GM21360 (cell line): ENCODE measurements around the gene WRAP53.

Experiments
- ATAC-seq: cut with Tn5 transposase; IDR thresholded peaks from one replicate; pipeline ENCODE4 v1.9.1; 2021; ENCODE audit warnings: mild to moderate bottlenecking, moderate library complexity; ENCODE audit not compliant: unreplicated experiment

The WRAP53 gene

DNA sequence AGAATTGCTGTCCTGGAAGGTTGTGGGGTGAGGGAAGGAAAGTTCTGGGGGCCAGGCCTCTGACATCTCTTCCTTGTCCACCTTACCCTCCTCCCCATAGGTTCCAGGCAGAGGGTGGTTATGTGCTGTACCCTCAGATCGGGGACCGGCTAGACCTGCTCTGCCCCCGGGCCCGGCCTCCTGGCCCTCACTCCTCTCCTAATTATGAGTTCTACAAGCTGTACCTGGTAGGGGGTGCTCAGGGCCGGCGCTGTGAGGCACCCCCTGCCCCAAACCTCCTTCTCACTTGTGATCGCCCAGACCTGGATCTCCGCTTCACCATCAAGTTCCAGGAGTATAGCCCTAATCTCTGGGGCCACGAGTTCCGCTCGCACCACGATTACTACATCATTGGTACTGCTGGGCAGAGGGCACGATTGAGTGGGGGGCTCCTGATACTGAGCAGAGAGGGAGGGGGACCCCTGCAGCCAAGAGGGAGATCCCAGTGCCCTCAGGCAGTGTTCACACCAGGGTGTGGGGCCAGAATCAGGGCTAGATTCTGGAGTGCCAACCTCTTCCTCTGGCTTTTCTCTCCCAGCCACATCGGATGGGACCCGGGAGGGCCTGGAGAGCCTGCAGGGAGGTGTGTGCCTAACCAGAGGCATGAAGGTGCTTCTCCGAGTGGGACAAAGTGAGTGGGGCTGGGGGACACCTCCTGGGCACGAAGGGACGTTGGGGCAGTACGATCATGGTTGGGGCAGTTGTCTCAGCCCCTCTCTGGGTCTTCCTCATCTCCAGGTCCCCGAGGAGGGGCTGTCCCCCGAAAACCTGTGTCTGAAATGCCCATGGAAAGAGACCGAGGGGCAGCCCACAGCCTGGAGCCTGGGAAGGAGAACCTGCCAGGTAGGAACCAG lies 19.8 kb downstream of the WRAP53 start:
- no peak for ATAC-seq

DNA sequence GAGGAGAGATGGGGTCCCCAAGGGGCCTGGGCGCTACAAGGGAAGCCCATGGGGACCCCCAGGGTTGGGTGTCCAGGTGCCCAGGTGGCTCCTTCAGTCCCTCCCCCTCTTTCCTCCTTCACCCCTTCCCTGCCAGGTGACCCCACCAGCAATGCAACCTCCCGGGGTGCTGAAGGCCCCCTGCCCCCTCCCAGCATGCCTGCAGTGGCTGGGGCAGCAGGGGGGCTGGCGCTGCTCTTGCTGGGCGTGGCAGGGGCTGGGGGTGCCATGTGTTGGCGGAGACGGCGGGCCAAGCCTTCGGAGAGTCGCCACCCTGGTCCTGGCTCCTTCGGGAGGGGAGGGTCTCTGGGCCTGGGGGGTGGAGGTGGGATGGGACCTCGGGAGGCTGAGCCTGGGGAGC lies 20.8 kb downstream of the WRAP53 start:
- ATAC-seq = no peak

- ATAC-seq = no peak
These were observed 22.0 kb downstream of the WRAP53 start for GRCh38 chr17:7710301-7710700.

DNA sequence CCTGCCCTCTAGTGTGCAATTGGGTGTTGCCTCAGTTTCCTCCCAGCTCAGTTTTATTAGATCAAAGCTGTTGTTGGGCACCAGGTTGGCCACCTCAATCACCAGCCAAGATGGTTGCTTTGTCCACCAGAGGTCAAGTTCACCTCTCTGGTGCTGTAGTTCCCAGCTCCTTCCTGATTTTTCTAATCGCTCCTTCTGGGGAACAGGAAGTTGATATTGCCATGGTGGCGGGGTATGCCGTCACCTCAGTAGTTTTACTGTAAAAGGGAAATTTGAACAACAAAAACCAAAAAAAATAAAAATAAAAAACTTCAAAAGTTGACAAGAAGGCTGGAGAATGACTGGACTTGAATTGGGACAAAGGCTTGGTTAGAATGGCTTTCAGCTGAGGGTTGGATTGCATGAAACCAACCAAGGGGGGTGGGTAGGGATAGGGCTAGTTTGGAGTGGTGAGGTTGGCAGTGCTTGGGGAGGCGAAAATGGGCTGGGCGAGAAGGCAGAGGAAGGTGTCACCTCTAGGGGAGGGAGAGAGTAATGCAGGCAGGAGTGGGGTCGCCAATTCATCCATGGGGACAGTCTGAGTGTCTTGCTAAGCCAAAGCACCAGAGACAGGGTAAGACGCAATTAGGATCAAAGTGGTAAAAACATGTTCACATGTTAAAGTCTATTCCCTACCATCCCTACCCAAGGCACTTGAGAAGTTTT lies 22.9 kb downstream of the WRAP53 start:
- ATAC-seq = no peak

DNA sequence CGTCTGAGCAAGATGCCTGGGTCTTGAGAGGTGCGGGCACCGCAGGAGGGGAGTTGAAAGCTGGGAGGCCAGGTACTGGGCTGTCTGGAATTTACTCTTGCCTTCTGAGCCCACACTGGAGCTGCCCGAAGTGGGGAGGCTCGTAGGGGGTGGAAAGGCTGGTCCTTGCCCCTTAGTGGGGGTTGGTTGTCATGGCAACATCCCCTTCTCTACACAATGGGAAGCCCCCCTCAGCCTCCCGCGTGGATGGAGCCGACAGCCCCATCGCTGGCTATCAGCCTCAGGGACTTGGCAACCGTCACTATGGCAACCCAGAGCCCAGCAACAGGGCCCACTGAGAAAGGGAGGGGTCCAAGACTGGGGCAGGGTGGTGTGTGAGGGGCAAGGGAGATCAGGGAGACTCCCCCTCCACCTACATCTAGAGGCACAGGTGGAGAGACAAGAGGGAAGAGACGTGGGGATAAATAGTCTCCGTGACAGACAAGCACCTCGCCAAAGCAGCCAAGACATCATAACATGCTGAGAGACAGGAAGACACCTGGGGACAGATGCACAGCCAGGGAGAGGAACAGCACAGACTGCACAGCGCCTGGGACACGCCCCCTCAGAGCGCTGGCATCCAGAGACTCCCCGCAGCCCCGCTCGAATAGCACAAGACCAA lies 24.0 kb downstream of the WRAP53 start:
- ATAC-seq = no peak

GRCh38 chr17:7713782-7714181 lies 25.5 kb downstream of the WRAP53 start:
- ATAC-seq = no peak

- no peak for ATAC-seq
These were observed 26.7 kb downstream of the WRAP53 start for GRCh38 chr17:7714721-7715594.

- ATAC-seq = no peak
These were observed 27.9 kb downstream of the WRAP53 start for GRCh38 chr17:7715936-7716886.

DNA sequence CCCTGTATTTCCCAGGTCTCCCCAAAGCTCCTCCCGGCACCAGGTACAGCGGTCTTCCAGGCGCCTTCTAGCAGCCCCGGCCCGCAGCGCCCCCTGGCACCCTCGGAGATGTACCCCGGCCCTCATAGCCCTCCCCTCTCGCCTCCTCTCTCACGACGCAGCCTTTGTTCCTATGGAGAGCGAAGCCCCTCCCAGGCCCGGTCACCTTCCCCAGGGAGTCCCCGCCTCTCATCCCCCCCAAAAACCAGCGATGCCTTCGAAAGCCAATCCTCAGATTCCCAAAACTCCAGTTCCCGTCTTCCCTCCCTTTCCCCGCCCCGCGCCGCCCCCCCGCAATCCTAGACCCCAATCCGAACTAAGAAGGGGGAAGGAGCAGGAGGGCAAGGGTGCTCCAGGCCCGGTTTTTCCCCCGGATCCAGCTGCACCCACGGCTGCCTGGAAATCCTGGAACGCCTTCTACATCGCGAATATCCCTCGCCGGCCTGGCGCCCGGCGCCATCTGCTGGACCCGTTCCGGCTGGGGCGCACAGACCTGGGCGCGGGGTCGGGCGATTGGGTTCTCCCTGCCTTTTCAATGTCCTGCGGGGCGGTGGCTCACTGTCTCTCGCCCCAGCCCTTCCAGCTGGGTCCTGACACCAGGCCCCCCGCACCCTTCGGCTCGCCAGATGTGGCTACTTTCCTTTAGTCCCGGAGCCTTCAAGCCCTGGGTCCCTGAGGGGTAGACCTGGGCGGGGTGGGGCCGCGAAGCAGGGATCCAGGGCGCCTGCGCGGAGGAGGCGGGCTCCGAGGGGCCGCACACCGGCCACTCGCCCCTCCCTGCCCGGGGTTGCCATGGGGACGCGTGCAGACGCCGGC lies 28.9 kb downstream of the WRAP53 start, which contains the start of gene DNAH2:
TSS of gene DNAH2 (plus strand) at position 844 of the 855 bp plus-strand sequence. CDS start 1,991 bp downstream, outside the sequence.
- ATAC-seq = no peak

- no peak for ATAC-seq
These were observed 29.6 kb downstream of the WRAP53 start for GRCh38 chr17:7717756-7718350.

DNA sequence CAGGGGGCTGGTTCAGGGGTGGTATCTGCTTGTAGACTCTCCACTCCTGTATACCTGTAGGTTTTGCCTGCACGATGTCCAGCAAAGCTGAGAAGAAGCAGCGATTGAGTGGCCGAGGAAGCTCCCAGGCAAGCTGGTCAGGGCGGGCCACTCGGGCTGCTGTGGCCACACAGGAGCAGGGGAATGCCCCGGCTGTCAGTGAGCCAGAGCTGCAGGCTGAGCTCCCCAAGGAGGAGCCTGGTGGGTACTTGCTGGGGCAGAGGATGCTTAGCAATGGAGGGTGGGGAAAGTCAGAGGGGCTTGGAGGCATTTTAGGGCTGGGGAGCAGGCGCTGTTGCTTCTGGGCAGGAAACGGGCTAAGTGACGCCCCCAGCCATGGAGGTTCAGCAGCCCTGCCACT lies 31.4 kb downstream of the WRAP53 start:
- no peak for ATAC-seq

DNA sequence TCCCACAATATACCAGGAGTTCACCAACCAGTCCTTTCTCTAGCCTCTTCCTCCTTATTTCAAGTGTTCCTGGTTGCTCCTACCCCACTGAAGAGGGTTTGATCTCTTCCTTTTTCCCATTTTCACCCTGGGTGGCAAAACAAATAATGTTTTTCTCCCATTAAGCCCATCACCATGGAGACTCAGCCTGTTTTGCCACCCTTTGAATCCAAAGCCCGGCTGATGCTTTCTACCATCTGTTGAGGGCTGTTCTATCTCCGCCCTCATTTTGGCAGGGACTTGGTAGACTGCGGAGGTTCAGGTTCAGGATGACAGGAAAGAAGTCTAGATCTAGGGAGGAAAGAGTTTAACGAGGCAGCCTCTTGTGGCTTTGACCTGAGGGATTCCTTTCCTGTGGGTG lies 31.8 kb downstream of the WRAP53 start:
- no peak for ATAC-seq

DNA sequence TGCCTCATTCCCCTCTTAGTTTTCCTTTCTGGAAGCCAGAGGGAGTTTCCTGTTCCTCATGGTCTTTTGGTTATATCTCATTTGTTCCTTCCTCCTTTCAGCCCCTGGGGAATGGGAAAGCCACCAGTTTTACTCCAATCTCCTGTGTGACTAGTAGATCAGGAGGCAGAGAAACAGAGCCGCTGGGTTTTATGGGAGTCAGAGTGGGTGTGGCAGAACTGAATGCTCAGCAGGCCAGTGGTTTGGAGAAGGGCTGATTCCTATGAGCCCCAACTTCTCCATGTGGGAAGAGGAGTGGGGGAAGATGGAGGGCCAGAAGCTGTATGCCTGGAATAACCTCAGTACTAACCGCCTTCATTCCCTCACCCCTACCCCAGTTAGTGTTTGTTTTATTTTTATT lies 33.3 kb downstream of the WRAP53 start:
- ATAC-seq = no peak

- no peak for ATAC-seq
These were observed 39.6 kb downstream of the WRAP53 start for GRCh38 chr17:7727886-7728285.

DNA sequence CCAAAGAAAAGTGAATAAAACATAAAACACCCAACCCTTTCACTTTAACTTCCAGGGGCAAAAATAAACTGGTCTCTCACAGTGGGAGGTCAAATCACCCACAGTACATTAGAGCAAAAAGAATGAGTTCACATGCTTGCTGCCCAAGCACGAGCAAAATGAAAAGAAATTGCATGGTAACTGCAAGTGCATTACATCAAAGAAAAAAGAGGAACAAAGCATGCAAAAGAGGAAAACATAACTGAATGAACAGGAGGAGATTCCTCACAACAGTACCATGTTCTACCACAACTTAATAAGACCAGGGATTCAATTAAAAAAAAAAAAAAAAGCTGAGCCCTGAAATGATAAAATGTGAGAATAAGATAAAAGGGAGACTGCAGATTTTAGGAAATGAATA lies 41.5 kb downstream of the WRAP53 start:
- no peak for ATAC-seq

DNA sequence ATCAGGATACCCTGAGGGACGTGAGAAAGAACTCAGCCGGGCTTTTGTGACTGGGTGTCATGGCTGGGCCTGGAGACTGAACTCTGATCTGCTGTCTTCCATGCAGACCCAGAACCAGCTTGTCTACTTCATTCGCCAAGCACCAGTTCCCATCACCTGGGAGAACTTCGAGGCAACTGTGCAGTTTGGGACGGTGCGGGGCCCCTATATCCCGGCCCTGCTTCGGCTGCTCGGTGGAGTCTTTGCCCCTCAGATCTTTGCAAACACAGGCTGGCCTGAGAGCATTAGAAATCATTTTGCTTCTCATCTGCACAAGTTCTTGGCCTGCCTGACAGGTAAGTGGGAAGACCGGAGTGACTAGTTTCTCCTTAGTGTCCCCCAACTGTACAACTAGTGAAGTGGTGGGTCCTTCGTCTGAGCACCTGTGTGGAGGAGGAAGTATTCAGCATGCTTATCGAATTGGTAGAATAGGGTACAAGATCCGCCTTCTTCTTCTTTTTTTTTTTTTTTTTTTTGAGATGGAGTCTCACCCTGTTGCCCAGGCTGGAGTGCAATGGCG lies 44.8 kb downstream of the WRAP53 start:
- ATAC-seq = no peak

DNA sequence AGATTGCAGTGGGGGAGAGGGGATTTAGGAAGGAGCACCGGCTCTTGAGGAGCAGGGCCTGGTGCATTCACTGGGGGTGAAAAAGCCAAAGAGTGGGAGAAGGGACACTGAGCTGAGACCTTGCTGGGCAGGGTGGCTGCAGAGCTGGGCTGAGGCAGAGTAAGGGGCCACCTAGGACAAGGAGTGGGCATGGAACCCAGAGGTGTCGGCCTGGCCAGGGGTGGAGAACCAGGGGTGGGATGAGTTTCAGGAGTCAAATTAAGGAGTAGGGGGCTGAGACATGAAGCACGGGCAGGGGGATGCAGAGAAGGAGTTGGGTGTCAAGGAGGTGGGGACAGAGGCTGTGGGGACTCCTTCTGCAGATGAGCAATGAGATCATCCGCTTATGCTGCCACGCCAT lies 49.3 kb downstream of the WRAP53 start:
- no peak for ATAC-seq

GRCh38 chr17:7739746-7740145 lies 51.5 kb downstream of the WRAP53 start:
- ATAC-seq = no peak
